Esophagus mucosa (tissue), 1 donor: Measurements from ENCODE around the gene CRYGN. TPM values are rescaled to one million over a fixed set of nuclear protein-coding genes. Genes with fewer than 3 reads are reported as not detected.

Source experiments
- ATAC-seq: fragments of 200-7000 bp; cut with Tn5 transposase; one replicate; pipeline ENCODE4 v1.9.1; 2020
- total RNA-seq: library from RNA; stranded (reverse); gene quantifications from one replicate; pipeline ENCODE4 v1.2.4, GENCODE V29; 2023
- donor health status: DM: yes; HTN: yes; CAD: no.

The CRYGN gene
- total RNA-seq, 1 donor from 2014 or later = not detected

DNA sequence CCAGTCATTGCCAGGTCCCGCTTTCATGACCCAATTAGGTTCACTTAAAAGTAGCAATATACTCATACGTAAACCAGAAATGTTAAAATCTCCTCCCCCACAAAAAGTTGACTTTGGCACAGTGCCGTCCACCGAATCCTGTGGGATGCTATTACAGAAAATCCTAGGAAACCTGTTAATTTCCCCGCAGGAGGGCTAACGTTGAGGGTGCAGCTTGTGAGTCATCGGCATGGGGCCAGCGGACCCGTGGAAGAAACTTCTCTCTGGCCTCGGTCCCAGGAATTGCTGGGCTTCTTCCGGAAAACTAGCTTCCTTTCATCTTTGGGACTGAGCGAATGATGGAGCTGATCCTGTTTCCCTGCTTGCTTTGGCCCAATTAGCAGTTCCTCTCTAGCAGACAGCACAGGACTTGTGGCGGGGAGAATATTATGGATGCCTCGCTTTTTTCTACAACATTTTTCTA is 13.5 kb downstream of the CRYGN start:
- no peak for ATAC-seq

DNA sequence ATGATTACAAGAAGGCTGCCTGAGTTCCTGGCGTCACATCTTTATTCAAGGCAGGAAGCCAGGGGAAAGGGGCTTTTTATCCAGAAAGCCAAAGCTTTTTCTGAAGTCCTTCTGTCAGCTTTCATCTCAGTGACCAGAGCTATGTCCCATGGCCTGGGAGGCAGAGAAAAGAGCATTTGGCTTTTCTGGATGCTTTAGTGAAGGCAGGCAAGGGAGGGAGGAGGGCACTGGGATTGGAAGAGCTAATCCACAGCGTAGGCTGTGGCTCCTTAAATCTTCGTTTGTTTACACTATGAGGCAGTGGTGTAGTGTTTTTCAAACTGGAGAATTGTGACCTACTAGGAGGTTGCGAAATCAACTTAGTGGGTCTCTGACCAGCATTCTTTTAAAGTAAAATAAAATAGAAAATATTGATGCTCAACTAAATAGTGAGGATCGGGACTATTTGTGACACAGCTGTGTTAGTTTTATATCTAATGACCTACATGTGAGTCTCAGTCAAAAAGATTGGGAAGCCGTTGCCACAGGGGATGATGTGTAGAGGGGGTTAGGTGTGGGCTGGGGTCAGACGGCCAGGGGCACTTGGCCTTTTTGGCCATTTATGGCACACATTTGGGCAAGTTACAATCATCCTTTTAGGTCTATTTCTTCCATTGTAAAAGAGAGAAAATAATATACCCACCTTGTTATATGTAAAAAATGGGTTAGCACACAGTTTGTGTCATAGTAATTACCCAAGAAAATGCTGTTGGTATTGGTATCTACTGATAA is 14.1 kb downstream of the CRYGN start:
- peak; percentile 24 for ATAC-seq

DNA sequence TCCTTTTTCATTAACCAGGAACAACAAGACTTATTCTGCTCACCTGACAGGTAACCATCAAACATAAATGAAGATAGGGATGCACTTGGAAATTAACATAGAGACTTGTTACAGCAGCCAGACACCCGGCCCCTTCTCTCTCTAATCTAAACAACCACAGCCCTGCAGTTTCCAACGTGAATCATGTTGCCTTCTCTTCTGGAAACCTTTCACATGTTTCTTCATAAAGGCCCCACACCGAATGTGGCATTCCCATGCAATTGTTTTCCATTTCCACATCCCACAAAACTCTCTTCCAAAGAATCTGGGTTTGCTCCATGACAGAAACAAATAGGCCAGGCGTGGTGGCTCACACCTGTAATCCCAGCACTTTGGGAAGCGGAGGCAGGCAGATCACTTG is 15.1 kb downstream of the CRYGN start:
- ATAC-seq = no peak

DNA sequence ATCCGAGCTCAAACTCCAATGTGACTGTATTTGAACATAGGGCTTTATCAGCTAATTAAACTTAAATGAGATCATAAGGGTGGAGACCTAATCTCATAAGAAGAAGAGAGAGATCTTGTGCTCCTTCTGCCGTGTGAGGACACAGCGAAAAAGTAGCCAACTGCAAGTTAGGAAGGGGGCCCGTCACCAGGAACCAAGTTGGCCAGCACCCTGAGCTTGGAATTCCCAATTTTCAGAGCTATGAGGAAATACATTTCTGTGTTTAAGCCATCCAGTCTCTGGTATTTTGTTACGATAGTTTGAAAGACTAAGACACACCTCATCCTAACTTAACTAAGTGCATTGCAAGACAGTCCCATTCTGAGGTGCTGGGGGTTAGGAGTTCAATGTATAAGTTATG is 16.0 kb downstream of the CRYGN start:
- no peak for ATAC-seq

DNA sequence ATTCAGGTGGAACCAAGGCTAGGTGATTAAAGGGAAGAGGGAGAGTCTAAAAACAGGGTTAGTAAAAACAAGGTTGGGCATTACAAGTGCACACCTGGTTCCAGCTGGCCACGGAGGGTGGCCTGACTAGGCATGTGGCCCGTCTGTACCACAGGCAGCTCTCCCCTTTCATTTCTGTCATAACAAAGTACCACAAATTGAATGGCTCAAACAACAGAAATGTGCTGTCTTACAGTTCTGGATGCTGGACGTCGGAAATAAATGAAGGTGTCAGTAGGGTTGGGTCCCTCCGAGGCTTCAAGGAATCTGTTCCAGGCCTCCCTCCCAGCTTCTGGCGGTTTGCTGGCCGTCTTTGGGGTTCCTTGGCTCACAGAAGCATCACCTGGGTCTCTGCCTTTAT is 16.7 kb downstream of the CRYGN start:
- no peak for ATAC-seq

DNA sequence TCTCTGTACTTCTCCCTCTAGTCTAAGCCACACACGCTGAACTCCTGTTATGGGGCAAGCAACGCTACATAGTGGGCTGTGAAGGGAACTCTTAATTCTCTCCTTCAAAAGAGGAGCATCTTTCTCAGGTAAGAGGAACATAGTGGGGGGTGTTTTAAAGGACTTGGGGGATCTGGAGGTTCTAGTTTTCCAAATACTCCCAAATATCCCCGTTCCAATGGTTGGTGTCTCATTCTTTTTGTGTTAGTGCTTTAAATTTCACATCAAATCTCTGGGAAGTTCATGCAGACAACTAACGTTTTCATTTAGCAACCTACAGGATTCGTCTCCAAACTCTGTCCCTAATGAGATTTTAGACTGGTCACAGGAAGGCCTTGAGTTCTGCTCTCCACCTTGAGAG is 17.7 kb downstream of the CRYGN start:
- no peak for ATAC-seq

DNA sequence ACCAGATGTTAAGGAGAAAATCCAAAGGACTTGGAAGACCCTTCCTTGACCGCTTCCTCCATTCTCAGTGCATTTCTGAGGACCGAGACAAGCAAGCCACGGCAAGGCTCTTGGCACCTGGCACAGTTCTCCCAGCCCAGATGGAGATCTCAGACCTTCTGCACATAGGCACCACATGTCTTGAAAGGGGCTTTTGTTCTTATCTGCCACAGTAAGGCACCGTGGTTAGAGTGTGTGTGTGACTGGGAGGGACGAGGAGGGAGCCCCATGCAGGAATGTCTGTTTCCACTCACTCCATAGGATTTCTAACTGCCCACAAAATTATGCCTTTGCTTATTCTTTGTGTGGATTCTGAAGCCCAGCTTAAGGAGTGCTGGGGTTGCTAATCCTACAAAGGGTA is 19.8 kb downstream of the CRYGN start:
- no peak for ATAC-seq

DNA sequence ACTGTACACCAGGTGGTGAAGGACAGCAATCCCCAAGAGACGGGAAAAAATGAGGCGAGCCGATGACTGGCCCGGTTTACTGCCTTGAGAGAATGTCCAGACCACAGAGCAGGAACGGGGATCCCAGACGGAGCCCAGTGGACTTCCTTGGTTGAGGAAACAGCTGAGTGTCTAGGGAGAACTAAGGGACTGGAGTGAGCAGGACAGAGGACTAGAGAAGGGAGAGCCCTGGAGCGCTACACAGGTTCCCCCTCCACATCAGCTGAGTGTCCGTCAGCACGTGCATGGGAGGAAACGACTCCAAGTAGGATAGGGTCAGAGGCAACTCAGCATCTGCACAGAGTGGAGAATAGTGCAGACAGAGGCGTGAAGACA is 23.0 kb downstream of the CRYGN start:
- ATAC-seq = no peak

DNA sequence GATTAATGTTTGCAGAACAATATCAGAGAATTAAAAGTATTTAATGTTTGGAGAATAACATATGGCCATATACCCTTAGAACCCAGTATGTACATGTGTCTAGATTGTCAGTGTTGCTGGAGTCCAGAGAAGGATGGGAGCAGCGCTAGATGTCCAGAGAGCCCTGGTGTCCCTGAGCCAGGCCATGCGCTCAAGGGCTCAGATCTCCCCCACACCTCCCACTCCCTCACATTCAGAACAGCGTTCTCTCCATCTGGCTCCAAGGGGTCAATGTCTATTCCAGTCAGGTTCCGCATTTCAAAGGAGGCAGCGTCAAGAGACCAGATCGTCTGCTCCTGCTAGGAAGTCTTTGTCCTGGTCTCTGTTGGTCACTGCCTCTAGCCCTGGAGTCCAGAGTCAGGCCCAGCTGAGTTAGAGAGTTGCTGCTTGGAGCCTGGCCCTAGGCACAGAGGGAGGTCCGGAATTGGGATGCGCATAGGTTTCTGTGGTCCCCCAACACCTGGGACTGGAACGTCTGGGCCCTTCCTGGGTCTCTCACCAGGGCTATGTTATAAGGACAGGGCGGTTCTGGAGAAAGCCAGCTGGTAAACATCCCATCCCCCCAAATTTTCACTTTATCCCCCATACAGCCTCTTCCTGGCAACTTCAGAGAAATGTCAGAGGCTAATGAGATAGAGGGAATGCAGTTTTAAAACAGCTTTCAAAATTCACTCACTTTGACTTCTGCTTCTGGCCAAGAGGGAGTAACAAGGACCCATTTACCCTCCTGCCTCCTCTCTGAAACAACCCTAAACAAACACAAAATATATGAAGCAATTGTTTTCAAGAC is 23.6 kb downstream of the CRYGN start:
- no peak for ATAC-seq

DNA sequence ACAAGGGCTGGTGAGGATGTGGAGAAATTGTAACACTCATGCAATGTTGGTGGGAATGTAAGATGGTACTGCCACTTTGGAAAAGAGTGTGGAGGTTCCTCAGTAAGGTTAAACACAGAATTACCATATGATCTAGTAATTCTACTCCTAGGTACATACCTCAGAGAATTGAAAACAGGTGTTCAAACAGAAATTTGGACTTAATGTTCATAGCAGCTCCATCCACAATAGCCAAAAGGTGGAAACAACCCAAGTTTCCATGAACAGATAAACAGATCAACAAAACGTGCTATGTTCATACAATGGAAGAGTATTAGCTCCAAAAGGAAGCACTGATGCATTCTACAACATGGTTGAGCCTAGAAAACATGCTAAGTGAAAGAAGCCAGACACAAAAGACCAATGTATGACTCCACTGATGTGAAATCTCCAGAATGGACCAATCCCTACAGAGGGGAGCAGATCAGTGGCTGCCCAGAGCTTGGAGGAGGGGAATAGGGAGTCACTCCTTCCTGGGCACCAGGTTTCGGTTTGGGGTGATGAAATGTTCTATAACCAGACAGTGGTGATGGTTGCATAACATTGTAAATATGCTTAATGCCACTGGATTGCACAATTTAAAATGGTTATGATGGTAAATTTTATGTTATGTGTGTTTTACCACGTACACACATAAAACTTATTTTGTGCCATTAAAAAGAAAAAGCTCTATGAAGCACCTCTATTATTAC is 24.4 kb downstream of the CRYGN start:
- peak; percentile 98 for ATAC-seq

DNA sequence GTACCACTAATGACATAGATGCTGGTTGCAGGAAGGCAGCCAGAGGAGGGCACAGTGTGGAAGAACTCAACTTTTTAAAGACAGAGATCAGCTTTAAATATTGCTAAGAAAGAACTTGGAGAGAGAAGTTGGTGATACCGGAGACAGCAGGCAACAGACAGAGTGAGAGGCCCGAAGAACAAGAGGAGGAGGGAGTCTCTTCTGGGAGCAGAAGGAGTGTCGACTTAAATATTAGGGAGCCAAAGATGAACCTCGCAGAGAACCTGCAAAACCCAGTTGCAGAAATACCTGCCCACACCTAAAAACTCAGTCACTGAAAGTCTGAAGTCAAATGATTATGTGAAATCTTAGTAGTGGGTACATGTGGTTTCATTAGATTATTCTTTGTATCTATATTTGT is 26.7 kb downstream of the CRYGN start:
- no peak for ATAC-seq

DNA sequence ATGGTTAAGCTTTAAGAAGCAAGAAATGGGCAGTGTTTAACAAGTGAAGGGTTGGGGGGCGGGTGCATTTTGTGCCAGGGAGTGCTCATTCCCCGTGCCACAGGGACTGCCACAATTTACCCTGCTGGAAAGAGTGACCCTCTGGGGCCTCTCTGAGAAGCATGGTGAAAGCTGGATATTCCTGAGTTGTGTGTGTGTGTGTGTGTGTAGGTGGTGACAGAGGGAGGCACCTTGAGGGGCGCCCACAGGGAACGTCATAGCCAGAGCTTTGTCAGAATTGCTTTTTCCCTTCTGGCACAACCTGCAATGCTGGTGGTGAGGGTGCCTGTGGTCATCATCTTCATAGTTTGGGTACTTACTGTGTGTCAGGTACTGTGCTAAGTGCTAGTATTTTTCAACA is 27.6 kb downstream of the CRYGN start:
- no peak for ATAC-seq

DNA sequence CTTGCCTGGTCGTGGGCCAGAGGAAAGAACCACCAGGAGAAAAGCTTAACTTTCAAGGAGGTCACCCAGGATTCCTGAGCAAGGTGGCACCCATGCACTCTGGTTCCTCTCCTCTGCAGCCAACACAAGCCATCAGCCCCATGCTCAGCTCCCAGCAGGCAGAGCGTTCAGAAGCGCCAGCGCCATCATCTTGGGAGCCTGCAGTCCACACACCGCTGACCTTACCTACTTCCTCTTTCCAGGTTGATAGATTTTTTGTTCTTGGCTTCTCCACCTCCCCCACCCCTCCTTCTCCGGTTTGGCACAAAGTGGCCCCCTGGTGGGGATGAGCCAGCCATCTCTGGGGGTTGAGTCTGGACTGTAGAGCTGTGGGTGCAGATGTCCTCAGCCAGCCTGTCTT is 28.4 kb downstream of the CRYGN start:
- no peak for ATAC-seq

DNA sequence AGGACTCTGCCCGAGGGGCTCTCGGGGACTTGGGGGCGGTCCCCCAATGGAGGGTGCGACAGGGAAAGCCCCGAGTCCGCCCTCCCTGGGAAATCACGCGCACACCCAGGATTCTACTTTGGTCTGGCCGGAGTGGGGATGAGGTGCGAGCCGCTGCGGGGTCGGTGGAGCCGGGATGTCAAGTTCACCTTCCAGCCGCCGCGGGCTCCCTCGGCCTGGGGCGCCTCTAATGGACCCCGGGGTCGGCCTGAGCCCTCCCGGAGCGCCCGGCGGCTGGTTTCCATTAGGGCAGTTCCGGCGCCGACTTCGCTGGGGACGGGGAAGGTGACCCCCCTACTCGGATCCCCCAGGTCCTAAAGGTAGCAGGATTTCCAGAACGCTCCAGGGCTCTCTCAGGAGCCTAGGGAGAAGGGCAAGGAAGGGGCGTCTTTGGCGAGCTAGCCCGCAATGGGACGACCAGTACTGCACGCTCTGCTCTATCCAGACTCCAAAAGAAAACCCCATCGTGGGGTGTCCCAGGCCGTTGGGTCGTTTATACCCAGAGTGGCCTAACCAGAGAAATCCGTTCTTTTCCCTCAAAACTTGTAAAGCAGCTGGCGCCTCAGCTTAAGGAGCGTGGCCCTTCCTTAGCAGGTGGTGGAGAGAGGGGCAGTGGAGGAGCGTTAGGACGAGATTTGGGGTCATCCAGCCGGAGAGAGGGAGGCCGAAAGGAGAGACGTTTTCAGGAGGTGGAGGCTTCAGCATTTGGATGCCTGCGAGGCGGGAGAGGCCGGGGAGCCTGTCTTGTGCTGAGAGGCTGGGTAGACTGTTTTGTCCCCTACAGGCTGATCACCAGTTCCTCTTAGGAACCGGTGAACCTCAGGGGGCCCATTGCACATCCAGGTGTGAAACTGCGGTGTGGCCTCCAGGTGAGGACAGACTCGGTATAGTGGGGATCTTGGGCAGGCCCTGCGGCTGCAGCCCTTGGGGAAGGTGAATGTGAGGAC is 29.2 kb downstream of the CRYGN start:
- ATAC-seq = peak; percentile 13

DNA sequence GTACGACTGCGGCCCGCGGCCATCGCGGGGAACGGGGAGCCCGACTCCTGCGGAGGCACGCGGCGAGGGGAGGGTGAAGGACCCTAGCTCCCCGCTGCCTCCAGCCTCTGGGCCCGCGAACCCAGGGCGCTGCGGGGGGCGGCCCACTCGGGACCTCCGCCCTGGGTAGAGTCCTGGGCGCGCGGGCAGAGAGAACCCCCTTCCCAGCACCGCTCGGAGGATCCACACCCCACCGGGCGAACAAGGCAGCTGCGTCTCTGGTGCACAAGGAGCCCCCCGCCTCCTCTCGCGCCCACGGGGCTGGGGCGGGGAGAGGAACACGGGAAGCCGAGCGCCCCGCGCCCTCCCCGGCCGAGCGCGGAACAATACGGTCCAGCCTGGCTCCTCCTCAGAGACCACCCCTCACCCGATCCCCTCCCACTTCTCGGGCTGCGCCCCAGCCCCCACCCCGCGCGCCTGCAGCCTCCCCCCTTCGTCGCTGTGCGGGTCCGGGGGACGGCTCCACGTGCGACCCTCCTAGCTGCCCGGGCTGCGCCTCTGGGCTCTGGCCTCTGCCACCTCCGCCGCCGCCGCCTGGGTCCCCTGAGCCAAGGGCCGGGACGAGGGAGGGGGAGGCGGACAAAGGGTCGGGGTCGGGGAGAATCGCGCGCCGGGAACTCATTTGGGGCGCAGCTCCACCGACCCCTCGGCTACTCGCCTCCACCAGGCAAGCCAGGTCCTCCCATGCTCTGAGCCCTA is 30.1 kb downstream of the CRYGN start, which contains the start of gene WDR86:
Gene WDR86 (minus strand): TSS at position 372 of the 738 bp plus-strand sequence. CDS start 449 bp downstream, outside the sequence.
- peak; percentile 28 for ATAC-seq

DNA sequence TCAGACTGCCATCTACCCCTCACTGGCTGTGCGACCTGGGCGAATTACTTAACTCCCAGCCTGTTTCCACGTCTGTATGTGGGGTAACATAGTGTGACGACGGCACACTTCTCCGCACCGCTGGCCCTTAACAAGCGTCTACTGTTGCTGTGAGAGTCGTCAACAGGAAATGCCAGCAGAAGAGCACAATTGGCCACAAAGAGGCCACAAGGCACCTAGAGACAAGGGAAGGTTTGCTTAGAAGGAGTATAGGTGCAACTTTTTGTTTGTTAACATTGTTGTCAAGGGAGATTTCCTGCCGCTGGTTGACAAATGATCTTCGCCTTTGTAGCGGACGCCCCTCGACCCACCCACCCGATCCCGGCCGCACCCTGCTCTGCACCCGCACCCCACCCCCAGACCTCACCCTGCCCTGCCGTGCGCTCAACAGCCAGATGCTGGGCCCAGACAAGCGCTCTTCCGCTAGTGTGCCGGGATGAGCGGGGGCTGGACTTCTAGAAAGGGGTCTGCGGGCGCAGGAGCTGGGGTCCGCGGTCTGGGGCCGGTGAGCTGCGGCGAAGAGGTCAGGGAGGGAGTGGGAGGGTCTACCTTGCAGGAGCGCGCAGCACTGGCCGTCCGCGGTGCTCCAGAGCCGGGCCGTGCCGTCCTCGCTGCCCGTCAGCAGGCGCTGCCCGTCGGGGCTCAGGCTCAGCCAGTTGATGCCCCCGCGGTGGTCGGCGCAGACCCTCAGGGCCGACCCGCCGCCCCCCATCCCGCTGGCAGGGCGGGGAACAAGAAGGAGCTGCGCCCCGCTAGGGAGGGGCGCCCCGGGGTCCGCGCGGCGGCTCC is 30.9 kb downstream of the CRYGN start:
- no peak for ATAC-seq

DNA sequence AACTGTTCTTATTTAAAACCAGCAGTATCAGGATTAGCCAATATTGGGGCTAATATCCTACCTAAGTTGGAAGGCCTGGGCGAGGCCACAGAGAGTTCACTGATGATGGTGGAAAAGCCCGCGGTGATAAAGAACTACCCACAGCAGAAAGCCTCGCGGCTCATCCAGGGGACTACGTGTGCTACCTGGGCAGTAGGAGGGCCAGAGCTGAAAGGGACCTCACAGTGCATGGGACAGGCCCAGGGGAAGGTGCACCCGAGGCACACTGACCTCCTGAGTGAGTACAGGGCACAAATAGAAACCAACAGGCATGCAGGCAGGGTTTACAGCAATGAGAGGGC is 31.5 kb downstream of the CRYGN start:
- ATAC-seq = no peak

DNA sequence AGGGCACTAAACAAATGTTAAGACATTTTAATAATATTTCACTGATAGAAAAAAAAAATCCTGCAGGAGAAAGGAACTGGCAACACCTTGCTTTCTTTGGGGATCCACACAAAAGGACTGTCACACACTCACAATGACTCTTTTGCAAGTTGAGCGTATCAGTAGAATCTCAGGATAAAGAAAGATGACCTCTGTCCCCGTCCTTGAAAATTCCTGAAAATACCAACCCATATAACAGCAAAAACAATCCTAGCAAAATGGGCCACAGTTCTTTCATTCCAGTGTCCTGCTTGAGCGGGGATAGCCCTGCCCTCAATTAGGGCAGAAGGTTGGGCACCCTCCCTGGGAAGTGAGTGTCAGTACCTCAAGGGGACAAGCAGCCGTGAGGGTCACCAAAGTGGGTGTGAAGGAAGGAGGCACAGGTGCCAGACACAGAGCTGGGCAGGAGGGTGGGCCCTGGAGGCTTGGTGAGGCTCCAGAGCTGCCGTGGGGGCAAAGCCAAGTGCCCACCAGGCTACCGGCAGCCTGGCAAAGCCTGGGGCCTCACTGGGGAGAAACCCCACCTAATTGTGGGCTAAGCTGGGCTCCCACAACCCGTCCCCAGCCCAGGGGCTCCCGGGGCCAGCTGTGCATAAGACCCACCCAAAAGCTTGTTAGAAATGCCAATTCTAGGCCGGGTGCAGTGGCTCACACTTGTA is 32.9 kb downstream of the CRYGN start:
- ATAC-seq = no peak

DNA sequence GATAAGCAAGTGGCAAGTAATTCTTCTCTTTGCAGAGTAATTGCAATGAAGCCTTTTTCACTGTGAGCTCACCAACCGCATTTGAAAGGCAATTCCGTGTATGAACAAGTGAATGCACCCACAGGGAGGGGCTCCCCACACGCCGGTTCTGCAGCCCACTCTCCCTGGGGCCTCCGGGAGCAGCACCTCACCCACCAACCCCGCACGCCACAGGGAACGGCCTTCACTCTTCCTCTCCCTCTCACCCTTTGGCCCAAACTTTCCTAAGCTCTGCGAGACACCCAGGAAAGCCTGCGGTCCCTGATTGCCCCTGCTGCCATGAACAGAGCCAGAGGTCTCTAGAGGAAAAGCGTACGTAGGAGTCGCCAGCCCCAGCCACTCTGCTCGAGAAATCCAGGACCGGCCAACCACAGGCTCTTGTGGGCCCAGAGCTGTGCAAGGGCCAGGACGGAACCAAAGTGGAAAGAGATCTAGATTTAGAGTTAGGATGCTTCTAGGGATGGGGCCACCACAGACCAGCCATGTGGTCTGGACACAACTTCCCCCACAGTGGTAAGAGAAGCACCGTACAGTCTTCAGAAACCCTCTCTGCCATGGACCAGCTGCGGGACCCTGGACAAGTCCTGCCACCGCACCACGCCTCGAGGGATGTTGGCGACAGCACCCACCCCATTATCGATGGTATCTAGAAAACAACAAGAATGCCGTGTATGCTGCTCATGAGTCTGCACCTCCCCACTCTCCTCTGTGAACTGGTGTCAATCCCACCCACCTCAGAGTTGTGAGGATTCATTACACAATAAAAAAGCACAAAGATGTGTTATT is 33.7 kb downstream of the CRYGN start:
- no peak for ATAC-seq
